Measurements from ENCODE around the gene UQCRH.

Gene UQCRH

GRCh38 chr1:46303038-46303871 lies at the start of gene UQCRH, which contains the start of gene LRRC41:
Gene UQCRH, plus strand, starts transcription at chr1:46303698. Its CDS starts 69 bp downstream, at chr1:46303767.
Gene LRRC41, minus strand, starts transcription at chr1:46303616. Its CDS starts 294 bp downstream, at chr1:46303322.
- peak; percentile 84 for DNase-seq

- DNase-seq: no peak
Measured at GRCh38 chr1:46254668-46255067, 48.8 kb upstream of the UQCRH start.

- DNase-seq: no peak
Measured at GRCh38 chr1:46256523-46256922, 47.0 kb upstream of the UQCRH start.

GRCh38 chr1:46262508-46262907 lies 41.0 kb upstream of the UQCRH start:
- DNase-seq: no peak

- no peak for DNase-seq
Measured at GRCh38 chr1:46263146-46263545, 40.4 kb upstream of the UQCRH start.

- DNase-seq: no peak
Measured at GRCh38 chr1:46268578-46268977, 34.9 kb upstream of the UQCRH start.

- DNase-seq: no peak
Measured at GRCh38 chr1:46274225-46275029, 29.1 kb upstream of the UQCRH start.

GRCh38 chr1:46275030-46275337 lies 28.5 kb upstream of the UQCRH start:
- DNase-seq: no peak

GRCh38 chr1:46277658-46278373 lies 25.7 kb upstream of the UQCRH start:
- no peak for DNase-seq

GRCh38 chr1:46278807-46279206 lies 24.7 kb upstream of the UQCRH start:
- no peak for DNase-seq

- no peak for DNase-seq
Measured at GRCh38 chr1:46280092-46280491, 23.4 kb upstream of the UQCRH start.

- no peak for DNase-seq
Measured at GRCh38 chr1:46281021-46281420, 22.5 kb upstream of the UQCRH start.

GRCh38 chr1:46284058-46284457 lies 19.4 kb upstream of the UQCRH start:
- no peak for DNase-seq

- no peak for DNase-seq
Measured at GRCh38 chr1:46284597-46285564, 18.6 kb upstream of the UQCRH start.

GRCh38 chr1:46285730-46286477 lies 17.6 kb upstream of the UQCRH start:
- no peak for DNase-seq

GRCh38 chr1:46288485-46289133 lies 14.9 kb upstream of the UQCRH start:
- DNase-seq: no peak

GRCh38 chr1:46289134-46289494 lies 14.4 kb upstream of the UQCRH start:
- DNase-seq: no peak

- DNase-seq: no peak
Measured at GRCh38 chr1:46289976-46290375, 13.5 kb upstream of the UQCRH start.

GRCh38 chr1:46295306-46295705 lies 8.2 kb upstream of the UQCRH start:
- DNase-seq: no peak

- DNase-seq: no peak
Measured at GRCh38 chr1:46298387-46298786, 5.1 kb upstream of the UQCRH start.

All from NCI-H1048 (cell line).